T-cell (primary cell): ENCODE data around the gene PANX2. TPM values are rescaled to one million over a fixed set of nuclear protein-coding genes. Genes with fewer than 3 reads are reported as not detected.
"Not testable (repeated sequence)": the region's sequence is repeated elsewhere in the genome, so short reads cannot be mapped to it uniquely, and the experiment has no call there.

ENCODE experiments used
- ATAC-seq, 4 experiments: fragments of 200-7000 bp in 3 of 4; fragments of 150-1000 bp in 1 of 4; cut with Tn5 transposase; replicated peaks in 1 of 4; 1 replicate in 3 of 4; 2 replicates in 1 of 4; pipeline ENCODE4 v1.10.0; 2021; ENCODE audit warnings: moderate library complexity in 3 of 4, mild to moderate bottlenecking in 2 of 4, moderate number of reproducible peaks in 1 of 4
- CTCF ChIA-PET, 2 donors: fragments of 300-600 bp; sonication (Branson Sonifier 250); formaldehyde crosslinking; loops; one replicate each; lab custom pipeline; 2022; ENCODE audit warnings: antibody characterized with exemption in 2 of 2; lab: Charles Lee
- POLR2A ChIA-PET, 2 donors: fragments of 300-600 bp; sonication (Branson Sonifier 250); formaldehyde crosslinking; loops; one replicate each; lab custom pipeline; 2022; ENCODE audit warnings: antibody characterized with exemption in 2 of 2; lab: Charles Lee
- DNase-seq, 35 experiments: peaks; one replicate each; pipeline versions ENCODE4 v3.0.0 to v3.0.0-alpha.2; 2013 to 2023
- H3K27ac ChIP-seq: one replicate; pipeline ENCODE4 v1.5.1; 2013; ENCODE audit warnings: low read length
- H3K27me3 ChIP-seq, 2 experiments: replicated peaks in 1 of 2; 1 replicate in 1 of 2; 2 replicates in 1 of 2; pipeline versions ENCODE4 v1.6.1 to v1.7.0; 2013; ENCODE audit warnings: low read length in 1 of 2, mixed read lengths in 1 of 2; ENCODE audit not compliant: control insufficient read depth in 2 of 2, insufficient read depth in 2 of 2; ENCODE audit errors: extremely low read depth in 1 of 2
- H3K36me3 ChIP-seq, 2 donors: 1 replicate in 1 of 2; 2 replicates in 1 of 2; pipeline versions ENCODE4 v1.6.1 to v1.7.0; 2013; ENCODE audit warnings: low read length in 1 of 2; ENCODE audit not compliant: control insufficient read depth in 2 of 2, insufficient read depth in 1 of 2; ENCODE audit errors: extremely low read depth in 1 of 2
- H3K4me1 ChIP-seq, 2 experiments: 1 replicate in 1 of 2; 2 replicates in 1 of 2; pipeline versions ENCODE4 v1.6.1 to v1.7.0; 2013; ENCODE audit warnings: low read length in 2 of 2, mixed read lengths in 1 of 2; ENCODE audit not compliant: insufficient read depth in 2 of 2, control insufficient read depth in 1 of 2; ENCODE audit errors: extremely low read depth in 1 of 2
- H3K4me3 ChIP-seq, 2 donors: 1 replicate in 1 of 2; 2 replicates in 1 of 2; pipeline versions ENCODE4 v1.5.1 to v1.7.0; 2013; ENCODE audit warnings: mild to moderate bottlenecking in 2 of 2, low read length in 1 of 2, moderate library complexity in 1 of 2; ENCODE audit not compliant: control insufficient read depth in 1 of 2; ENCODE audit errors: extremely low read depth in 1 of 2
- H3K9me3 ChIP-seq: 2 replicates; pipeline ENCODE4 v1.7.0; 2013
- H3K27ac Mint-ChIP-seq, 2 donors: one replicate each; pipeline ENCODE4 v1.8.0; 2020 to 2021; ENCODE audit warnings: mild to moderate bottlenecking in 2 of 2, mixed read lengths in 2 of 2
- H3K27me3 Mint-ChIP-seq, 2 donors: one replicate each; pipeline ENCODE4 v1.8.0; 2021 to 2022; ENCODE audit warnings: mixed read lengths in 2 of 2
- H3K36me3 Mint-ChIP-seq: one replicate; pipeline ENCODE4 v1.8.0; 2021; ENCODE audit warnings: mixed read lengths
- H3K4me1 Mint-ChIP-seq, 3 donors: one replicate each; pipeline ENCODE4 v1.8.0; 2020 to 2022; ENCODE audit warnings: mixed read lengths in 3 of 3, mild to moderate bottlenecking in 1 of 3
- H3K4me3 Mint-ChIP-seq, 3 donors: one replicate each; pipeline ENCODE4 v1.8.0; 2020 to 2022; ENCODE audit warnings: mild to moderate bottlenecking in 3 of 3, mixed read lengths in 3 of 3, moderate library complexity in 3 of 3
- H3K9me3 Mint-ChIP-seq, 3 donors: one replicate each; pipeline ENCODE4 v1.8.0; 2020 to 2022; ENCODE audit warnings: mixed read lengths in 3 of 3
- WGBS: methylation state at CpG from one replicate; pipeline ENCODE4 v1.1.5; 2013; ENCODE audit warnings: missing lambda C conversion rate; ENCODE audit not compliant: insufficient coverage; 5-methylcytosine and 5-hydroxymethylcytosine counted together
- total RNA-seq, 35 experiments: library from RNA in 6 of 35; stranded (reverse) in 6 of 35; fragments of 120-200 nt in 1 of 35; gene quantifications; one replicate each; pipeline versions ENCODE4 v1.2.1 to v1.2.4 and lab custom pipeline; 2013 to 2026

The PANX2 gene
- total RNA-seq, 5 donors from 2014 or later (not counting 1 experiment from before 2014, with no cell fraction given), result 0.16 to 0.32 (median 0.26) TPM; not detected in 2

DNA sequence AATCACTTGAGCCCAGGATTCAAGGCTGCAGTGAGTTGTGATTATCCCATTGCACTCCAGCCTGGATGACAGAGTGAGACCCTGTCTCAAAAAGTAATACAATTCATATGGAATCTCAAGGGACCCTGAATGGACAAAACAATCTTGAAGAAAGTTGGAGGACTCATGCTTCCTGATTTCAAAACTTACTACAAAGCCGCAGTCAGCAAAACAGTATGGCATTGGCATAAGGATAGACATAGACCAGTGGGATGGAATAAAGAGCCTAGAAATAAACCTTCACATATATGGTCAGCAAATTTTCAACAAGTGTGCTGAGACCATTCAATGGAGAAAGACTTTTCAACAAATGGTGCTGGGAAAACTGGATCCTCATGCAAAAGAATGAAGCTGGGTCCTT lies 32.8 kb downstream of the PANX2 start:
- H3K27me3 ChIP-seq, result no peaks in the 10 kb centered on the region
- H3K4me1 ChIP-seq, result peaks cover 4 to 30% of the 10 kb centered on the region in 2 experiments
- WGBS, result no CpG with 5 or more reads among the region's 1 CpG
- Mint-ChIP-seq H3K9me3 (no peaks in the 10 kb centered on the region), H3K27ac (no peak overlapping the region), H3K4me1 (peaks cover 29 to 38% (median 35%) of the 10 kb centered on the region in 3 donors), H3K27me3 (no peaks in the 10 kb centered on the region), H3K36me3 (peaks cover 16% of the 10 kb centered on the region), H3K4me3 (peak overlapping the region in 1 of 3 donors; percentile 24)
- H3K4me3 ChIP-seq, result no peak overlapping the region
- peaks cover 0 to 17% of the 10 kb centered on the region in 2 donors for H3K36me3 ChIP-seq
- no peak for ATAC-seq
- POLR2A ChIA-PET, result interaction anchor here in 1 of 2 donors (0.6 kb wide), 1 partner anchor 62 kb away, joined by 5 read pairs; no protein-coding TSS in a partner anchor
- no peaks in the 10 kb centered on the region for H3K9me3 ChIP-seq
- no peak for DNase-seq
- CTCF ChIA-PET, result no interaction called here
- no peak overlapping the region for H3K27ac ChIP-seq

DNA sequence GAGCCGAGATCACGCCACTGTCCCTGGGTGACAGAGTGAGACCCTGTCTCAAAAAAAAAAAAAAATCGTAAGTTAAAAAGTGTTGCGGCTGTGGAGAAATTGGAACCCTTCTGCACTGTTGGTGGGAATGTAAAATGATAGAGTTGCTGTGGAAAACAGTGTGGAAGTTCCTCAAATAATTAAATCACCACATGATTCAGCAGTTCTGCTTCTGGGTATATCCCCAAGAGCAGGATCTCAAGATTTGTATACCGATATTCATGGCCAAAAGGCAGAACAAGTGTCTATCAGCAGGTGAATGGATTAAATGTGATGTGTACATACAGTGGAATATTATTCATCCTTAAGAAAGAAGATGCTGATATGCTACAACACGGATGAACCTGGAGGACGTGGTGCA lies 34.0 kb downstream of the PANX2 start:
- Histone ChIP-seq H3K9me3 (no peaks in the 10 kb centered on the region), H3K36me3 (peaks cover 0 to 16% of the 10 kb centered on the region in 2 donors), H3K27ac (no peak overlapping the region), H3K27me3 (no peaks in the 10 kb centered on the region), H3K4me3 (no peak overlapping the region), H3K4me1 (peaks cover 4 to 29% of the 10 kb centered on the region in 2 experiments)
- Mint-ChIP-seq H3K36me3 (peaks cover 16% of the 10 kb centered on the region), H3K4me3 (no peak overlapping the region), H3K4me1 (peaks cover 27 to 33% (median 33%) of the 10 kb centered on the region in 3 donors), H3K27ac (peak overlapping the region in 1 of 2 donors; percentile 57), H3K27me3 (no peaks in the 10 kb centered on the region), H3K9me3 (no peaks in the 10 kb centered on the region)
- DNase-seq, result no peak
- ChIA-PET POLR2A (no interaction called here), CTCF (interaction anchor here in 1 of 2 donors (0.5 kb wide), 1 partner anchor 14 kb away, joined by 6 read pairs; no protein-coding TSS in a partner anchor)
- 98% methylated on average over 6 of the region's 7 CpGs for WGBS
- ATAC-seq, result no peak

GRCh38 chr22:50204998-50205397 lies 34.5 kb downstream of the PANX2 start:
- H3K27me3 ChIP-seq, POLR2A ChIA-PET: not testable (repeated sequence)
- CTCF ChIA-PET, result interaction anchor here in 1 of 2 donors (0.5 kb wide), 1 partner anchor 14 kb away, joined by 6 read pairs; no protein-coding TSS in a partner anchor

DNA sequence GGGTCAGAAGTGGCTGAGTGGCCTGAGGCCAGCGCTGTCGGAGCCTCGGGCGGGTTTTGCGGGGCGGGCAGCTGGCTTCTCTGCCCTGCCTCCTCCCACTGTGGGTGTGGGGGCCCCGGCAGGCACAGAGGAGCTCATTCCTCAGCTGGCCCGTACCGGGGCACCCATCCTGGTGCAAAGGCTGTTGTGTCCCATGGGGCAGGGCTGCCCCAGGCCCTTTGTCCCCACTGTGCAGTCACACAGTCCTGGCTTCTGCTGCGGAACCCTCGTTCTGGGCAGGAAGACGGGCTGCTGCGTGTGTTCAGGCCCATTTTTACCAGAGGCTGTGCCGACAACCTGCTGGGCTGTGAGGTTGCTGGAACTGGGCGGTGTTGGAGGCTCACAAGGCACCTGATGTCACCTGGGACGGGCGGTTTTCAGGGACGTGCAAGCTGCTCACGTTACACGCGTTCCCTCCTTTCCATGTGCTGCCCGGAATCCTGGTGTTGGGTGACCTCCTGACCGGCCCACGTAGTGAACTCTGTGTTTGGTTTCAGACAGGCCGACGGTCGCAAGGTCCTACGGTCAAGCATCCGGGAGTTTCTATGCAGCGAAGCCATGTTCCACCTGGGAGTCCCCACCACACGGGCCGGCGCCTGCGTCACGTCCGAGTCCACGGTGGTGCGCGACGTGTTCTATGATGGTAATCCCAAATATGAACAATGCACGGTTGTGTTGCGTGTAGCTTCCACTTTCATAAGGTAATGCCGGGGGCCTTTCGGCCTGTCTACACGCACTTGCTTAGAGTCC lies 35.4 kb downstream of the PANX2 start:
- CTCF ChIA-PET, result no interaction called here
- H3K27ac Mint-ChIP-seq, result no peak overlapping the region
- WGBS, result 97% methylated on average over 45 of the region's 45 CpGs
- Histone ChIP-seq H3K4me3 (no peak overlapping the region), H3K27ac (no peak overlapping the region), H3K4me1 (peaks cover 4 to 34% of the 10 kb centered on the region in 2 experiments), H3K27me3 (no peaks in the 10 kb centered on the region), H3K9me3 (no peaks in the 10 kb centered on the region), H3K36me3 (peaks cover 3 to 27% of the 10 kb centered on the region in 2 donors)
- H3K9me3 Mint-ChIP-seq, result no peaks in the 10 kb centered on the region
- peaks cover 21% of the 10 kb centered on the region for H3K36me3 Mint-ChIP-seq
- POLR2A ChIA-PET, result no interaction called here
- DNase-seq (no peak), ATAC-seq (no peak)
- H3K4me3 Mint-ChIP-seq, result no peak overlapping the region
- peaks cover 31 to 34% (median 34%) of the 10 kb centered on the region in 3 donors for H3K4me1 Mint-ChIP-seq
- H3K27me3 Mint-ChIP-seq, result no peaks in the 10 kb centered on the region

More at GRCh38 chr22:50204998-50205397, 34.5 kb downstream of the PANX2 start:
- peaks cover 20% of the 10 kb centered on the region for H3K36me3 Mint-ChIP-seq
- ATAC-seq, DNase-seq, H3K27me3 Mint-ChIP-seq, H3K27ac ChIP-seq, H3K4me3 Mint-ChIP-seq, H3K9me3 Mint-ChIP-seq, H3K4me3 ChIP-seq, H3K9me3 ChIP-seq: not testable (repeated sequence)
- peak overlapping the region; percentile 2 to 57 for H3K27ac Mint-ChIP-seq
- WGBS, result 96% methylated on average over 7 of the region's 9 CpGs
- peaks cover 4 to 29% of the 10 kb centered on the region in 2 experiments for H3K4me1 ChIP-seq
- peaks cover 0 to 17% of the 10 kb centered on the region in 2 donors for H3K36me3 ChIP-seq
- H3K4me1 Mint-ChIP-seq, result peaks cover 30 to 34% (median 33%) of the 10 kb centered on the region in 3 donors

DNA sequence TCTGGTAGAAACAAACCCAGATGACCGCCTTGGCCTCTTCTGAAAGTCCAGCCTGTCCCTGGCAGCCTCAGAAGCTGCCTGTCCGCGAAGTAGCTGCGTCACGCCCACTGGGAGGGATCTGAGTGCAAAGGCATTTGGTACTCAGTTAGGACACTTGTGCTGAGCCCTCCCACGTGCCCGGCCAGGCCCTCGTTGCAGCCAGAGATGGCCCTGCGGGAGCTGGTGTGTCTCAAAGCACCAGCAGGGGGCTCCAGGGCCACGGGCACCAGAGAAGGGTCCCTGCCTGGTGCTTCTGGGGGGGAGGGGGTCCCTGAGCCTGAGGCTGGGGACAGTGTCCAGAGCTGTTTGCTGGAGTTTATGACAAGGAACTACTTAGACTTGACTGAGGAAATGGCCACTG lies 36.1 kb downstream of the PANX2 start:
- H3K4me3 ChIP-seq, result no peak overlapping the region
- peak overlapping the region in 1 of 2 donors; percentile 6 for H3K27ac Mint-ChIP-seq
- H3K4me3 Mint-ChIP-seq, result no peak overlapping the region
- H3K27me3 ChIP-seq, result no peaks in the 10 kb centered on the region
- ATAC-seq (no peak), DNase-seq (no peak)
- H3K4me1 Mint-ChIP-seq, result peaks cover 31 to 38% (median 37%) of the 10 kb centered on the region in 3 donors
- peaks cover 4 to 33% of the 10 kb centered on the region in 2 experiments for H3K4me1 ChIP-seq
- no peaks in the 10 kb centered on the region for H3K9me3 ChIP-seq
- no peaks in the 10 kb centered on the region for H3K27me3 Mint-ChIP-seq
- POLR2A ChIA-PET, result no interaction called here
- H3K36me3 ChIP-seq, result peaks cover 3 to 32% of the 10 kb centered on the region in 2 donors
- CTCF ChIA-PET, result no interaction called here
- no peaks in the 10 kb centered on the region for H3K9me3 Mint-ChIP-seq
- WGBS, result 98% methylated on average over 7 of the region's 10 CpGs
- peaks cover 21% of the 10 kb centered on the region for H3K36me3 Mint-ChIP-seq
- no peak overlapping the region for H3K27ac ChIP-seq

DNA sequence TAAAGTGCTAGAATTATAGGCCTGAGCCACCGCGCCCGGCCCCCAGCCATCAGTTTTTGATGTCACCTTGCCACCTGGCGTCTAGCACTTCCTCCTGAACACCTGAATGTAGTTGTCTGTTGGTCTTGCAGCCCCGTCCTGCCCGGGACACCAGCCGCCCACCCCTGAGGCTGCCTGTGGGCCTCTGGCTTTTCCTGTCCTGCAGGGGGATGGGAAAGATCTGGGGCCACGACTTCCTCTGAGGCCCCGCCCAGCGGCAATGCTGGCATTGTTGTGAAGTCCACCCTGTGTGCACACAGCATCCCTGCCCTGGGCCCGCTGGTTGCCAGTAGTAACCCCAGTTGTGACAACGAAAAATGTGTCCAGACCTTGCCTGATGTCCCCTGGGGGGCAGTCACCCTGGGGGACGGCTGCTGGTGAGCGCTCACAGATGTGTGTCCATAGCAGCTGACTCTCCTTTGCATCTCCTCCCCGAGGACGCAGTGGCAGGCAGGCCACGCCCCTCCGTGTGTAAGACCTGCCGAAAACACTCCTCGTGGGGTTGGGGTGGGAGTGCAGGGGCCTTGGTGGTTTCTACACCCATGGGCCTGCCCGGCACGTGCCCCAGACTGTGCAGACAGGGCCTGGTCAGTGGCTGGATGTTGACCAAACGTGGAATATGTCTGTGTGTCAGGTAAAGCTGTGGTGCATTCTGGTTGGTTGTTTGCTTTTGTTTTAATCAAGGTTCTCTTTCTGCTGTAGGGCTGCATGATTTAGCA lies 37.0 kb downstream of the PANX2 start:
- ChIA-PET POLR2A (interaction anchor here in 1 of 2 donors (0.6 kb wide), 1 partner anchor 450 kb away, joined by 3 read pairs; no protein-coding TSS in a partner anchor), CTCF (interaction anchor here in 1 of 2 donors (0.7 kb wide), 1 partner anchor 224 kb away, joined by 3 read pairs; no protein-coding TSS in a partner anchor)
- DNase-seq (no peak), ATAC-seq (no peak)
- no peak overlapping the region for H3K4me3 ChIP-seq
- peaks cover 3 to 36% of the 10 kb centered on the region in 2 donors for H3K36me3 ChIP-seq
- 79% methylated on average over 15 of the region's 23 CpGs for WGBS
- no peaks in the 10 kb centered on the region for H3K27me3 Mint-ChIP-seq
- H3K27ac ChIP-seq, result no peak overlapping the region
- no peaks in the 10 kb centered on the region for H3K9me3 ChIP-seq
- H3K4me1 Mint-ChIP-seq, result peaks cover 24 to 34% (median 31%) of the 10 kb centered on the region in 3 donors
- no peak overlapping the region for H3K4me3 Mint-ChIP-seq
- H3K36me3 Mint-ChIP-seq, result peaks cover 22% of the 10 kb centered on the region
- no peak overlapping the region for H3K27ac Mint-ChIP-seq
- peaks cover 0 to 24% of the 10 kb centered on the region in 2 experiments for H3K4me1 ChIP-seq
- no peaks in the 10 kb centered on the region for H3K27me3 ChIP-seq
- H3K9me3 Mint-ChIP-seq, result no peaks in the 10 kb centered on the region
